Activated naive CD4-positive, alpha-beta T cell treated with anti-CD3 and anti-CD28 coated beads, Interleukin-2, amount 10 ng/mL, durations not matched to agents 7 days and 5 days (primary cell): Measurements from ENCODE around the gene THBS1.

Experiments
- CTCF ChIA-PET: fragments of 350-600 bp; sonication (Branson Sonifier 250); formaldehyde crosslinking; loops from one replicate; lab custom pipeline; 2021; ENCODE audit warnings: antibody characterized with exemption; lab: Charles Lee
- DNase-seq: peaks from one replicate; pipeline ENCODE4 v3.0.0-alpha.2; 2020
- H3K27ac Mint-ChIP-seq: one replicate; pipeline ENCODE4 v1.8.0; 2021; ENCODE audit warnings: mild to moderate bottlenecking, moderate library complexity, mixed read lengths
- H3K27me3 Mint-ChIP-seq: one replicate; pipeline ENCODE4 v1.8.0; 2021; ENCODE audit warnings: mild to moderate bottlenecking, mixed read lengths
- H3K36me3 Mint-ChIP-seq: one replicate; pipeline ENCODE4 v1.8.0; 2021; ENCODE audit warnings: mixed read lengths
- H3K4me1 Mint-ChIP-seq: one replicate; pipeline ENCODE4 v1.8.0; 2021; ENCODE audit warnings: mixed read lengths
- H3K4me3 Mint-ChIP-seq: one replicate; pipeline ENCODE4 v1.8.0; 2021; ENCODE audit warnings: mild to moderate bottlenecking, moderate library complexity, mixed read lengths
- H3K9me3 Mint-ChIP-seq: one replicate; pipeline ENCODE4 v1.8.0; 2021; ENCODE audit warnings: mixed read lengths

Gene THBS1

GRCh38 chr15:39596358-39597051 lies 15.6 kb downstream of the THBS1 start:
- Mint-ChIP-seq H3K4me3 (no peak overlapping the region), H3K27ac (no peak overlapping the region), H3K9me3 (no peaks in the 10 kb centered on the region), H3K27me3 (peaks cover 24% of the 10 kb centered on the region), H3K4me1 (no peaks in the 10 kb centered on the region), H3K36me3 (no peaks in the 10 kb centered on the region)
- DNase-seq = no peak
- CTCF ChIA-PET = no interaction called here

- H3K27ac Mint-ChIP-seq = no peak overlapping the region
- no peak for DNase-seq
- H3K4me1 Mint-ChIP-seq = no peaks in the 10 kb centered on the region
- H3K9me3 Mint-ChIP-seq = no peaks in the 10 kb centered on the region
- CTCF ChIA-PET = no interaction called here
- H3K27me3 Mint-ChIP-seq = peaks cover 24% of the 10 kb centered on the region
- no peaks in the 10 kb centered on the region for H3K36me3 Mint-ChIP-seq
- no peak overlapping the region for H3K4me3 Mint-ChIP-seq
Observed at GRCh38 chr15:39597336-39597735, 16.5 kb downstream of the THBS1 start.

GRCh38 chr15:39597751-39598185 lies 16.9 kb downstream of the THBS1 start:
- Mint-ChIP-seq H3K36me3 (no peaks in the 10 kb centered on the region), H3K27me3 (peaks cover 24% of the 10 kb centered on the region), H3K4me3 (no peak overlapping the region), H3K4me1 (no peaks in the 10 kb centered on the region), H3K27ac (no peak overlapping the region), H3K9me3 (no peaks in the 10 kb centered on the region)
- CTCF ChIA-PET = interaction anchor here (0.6 kb wide), 1 partner anchor 89 kb away, joined by 3 read pairs; no protein-coding TSS in a partner anchor
- no peak for DNase-seq

GRCh38 chr15:39598186-39598850 lies 17.4 kb downstream of the THBS1 start:
- Mint-ChIP-seq H3K36me3 (no peaks in the 10 kb centered on the region), H3K4me1 (no peaks in the 10 kb centered on the region), H3K27me3 (peaks cover 20% of the 10 kb centered on the region), H3K27ac (no peak overlapping the region), H3K4me3 (no peak overlapping the region), H3K9me3 (no peaks in the 10 kb centered on the region)
- CTCF ChIA-PET = interaction anchor here (0.6 kb wide), 1 partner anchor 88 kb away, joined by 3 read pairs; no protein-coding TSS in a partner anchor
- no peak for DNase-seq

- DNase-seq = no peak
- H3K36me3 Mint-ChIP-seq = no peaks in the 10 kb centered on the region
- H3K4me1 Mint-ChIP-seq = no peaks in the 10 kb centered on the region
- H3K4me3 Mint-ChIP-seq = no peak overlapping the region
- H3K27me3 Mint-ChIP-seq = peaks cover 16% of the 10 kb centered on the region
- H3K27ac Mint-ChIP-seq = no peak overlapping the region
- CTCF ChIA-PET = interaction anchor here (1.0 kb wide), 1 partner anchor 24 kb away, joined by 3 read pairs; no protein-coding TSS in a partner anchor
- H3K9me3 Mint-ChIP-seq = no peaks in the 10 kb centered on the region
Observed at GRCh38 chr15:39598958-39599845, 18.3 kb downstream of the THBS1 start.

- Mint-ChIP-seq H3K36me3 (no peaks in the 10 kb centered on the region), H3K27ac (no peak overlapping the region), H3K27me3 (peaks cover 16% of the 10 kb centered on the region), H3K4me1 (no peaks in the 10 kb centered on the region), H3K4me3 (no peak overlapping the region), H3K9me3 (no peaks in the 10 kb centered on the region)
- CTCF ChIA-PET = interaction anchor here (1.0 kb wide), 1 partner anchor 23 kb away, joined by 3 read pairs; no protein-coding TSS in a partner anchor
- no peak for DNase-seq
Observed at GRCh38 chr15:39599871-39600270, 19.0 kb downstream of the THBS1 start.

GRCh38 chr15:39602143-39602542 lies 21.3 kb downstream of the THBS1 start:
- Mint-ChIP-seq H3K4me1 (no peaks in the 10 kb centered on the region), H3K36me3 (no peaks in the 10 kb centered on the region), H3K27me3 (peaks cover 12% of the 10 kb centered on the region), H3K4me3 (no peak overlapping the region), H3K27ac (no peak overlapping the region), H3K9me3 (no peaks in the 10 kb centered on the region)
- CTCF ChIA-PET = interaction anchor here (0.6 to 2.1 kb wide), 4 partner anchors 21 to 155 kb away, joined by 3 to 6 read pairs (median 4); no protein-coding TSS in a partner anchor
- no peak for DNase-seq

- H3K4me3 Mint-ChIP-seq = no peak overlapping the region
- H3K27me3 Mint-ChIP-seq = peaks cover 18% of the 10 kb centered on the region
- no peak for DNase-seq
- CTCF ChIA-PET = interaction anchor here (0.9 kb wide), 1 partner anchor 22 kb away, joined by 3 read pairs; no protein-coding TSS in a partner anchor
- peaks cover under 1% of the 10 kb centered on the region for H3K9me3 Mint-ChIP-seq
- no peaks in the 10 kb centered on the region for H3K36me3 Mint-ChIP-seq
- no peak overlapping the region for H3K27ac Mint-ChIP-seq
- peaks cover 9% of the 10 kb centered on the region for H3K4me1 Mint-ChIP-seq
Observed at GRCh38 chr15:39605146-39605545, 24.3 kb downstream of the THBS1 start.

- Mint-ChIP-seq H3K36me3 (peaks cover 6% of the 10 kb centered on the region), H3K9me3 (peaks cover 4% of the 10 kb centered on the region), H3K27me3 (peaks cover 18% of the 10 kb centered on the region), H3K4me1 (peaks cover 9% of the 10 kb centered on the region), H3K4me3 (no peak overlapping the region), H3K27ac (peak overlapping the region; percentile 38)
- CTCF ChIA-PET = interaction anchor here (1.1 to 1.4 kb wide), 2 partner anchors 15 to 28 kb away, joined by 3 to 5 read pairs; partner anchors contain the start of gene THBS1
- no peak for DNase-seq
Observed at GRCh38 chr15:39608185-39609139, 27.6 kb downstream of the THBS1 start.

GRCh38 chr15:39609166-39609916 lies 28.5 kb downstream of the THBS1 start:
- peaks cover 22% of the 10 kb centered on the region for H3K27me3 Mint-ChIP-seq
- H3K36me3 Mint-ChIP-seq = peaks cover 6% of the 10 kb centered on the region
- no peak overlapping the region for H3K27ac Mint-ChIP-seq
- CTCF ChIA-PET = interaction anchor here (1.1 to 1.4 kb wide), 4 partner anchors 14 to 76 kb away, joined by 3 to 5 read pairs (median 4); partner anchors contain the start of gene THBS1
- DNase-seq = no peak
- H3K4me3 Mint-ChIP-seq = no peak overlapping the region
- peaks cover 9% of the 10 kb centered on the region for H3K4me1 Mint-ChIP-seq
- peaks cover 8% of the 10 kb centered on the region for H3K9me3 Mint-ChIP-seq

GRCh38 chr15:39610665-39611064 lies 29.8 kb downstream of the THBS1 start:
- Mint-ChIP-seq H3K27me3 (peaks cover 24% of the 10 kb centered on the region), H3K36me3 (peaks cover 6% of the 10 kb centered on the region), H3K4me3 (no peak overlapping the region), H3K4me1 (peaks cover 9% of the 10 kb centered on the region), H3K9me3 (peaks cover 8% of the 10 kb centered on the region), H3K27ac (no peak overlapping the region)
- CTCF ChIA-PET = no interaction called here
- DNase-seq = no peak

- DNase-seq = no peak
- Mint-ChIP-seq H3K4me3 (no peak overlapping the region), H3K4me1 (peaks cover 10% of the 10 kb centered on the region), H3K27ac (no peak overlapping the region), H3K36me3 (peaks cover 6% of the 10 kb centered on the region), H3K9me3 (peaks cover 8% of the 10 kb centered on the region), H3K27me3 (peaks cover 25% of the 10 kb centered on the region)
- CTCF ChIA-PET = no interaction called here
Observed at GRCh38 chr15:39613271-39613670, 32.4 kb downstream of the THBS1 start.
